Fibroblast of the conjunctiva (primary cell): Measurements from ENCODE around the gene PSEN1.

ENCODE experiments used
- DNase-seq: peaks from one replicate; pipeline ENCODE4 v3.0.0-alpha.2; 2010; ENCODE audit warnings: low read depth

Gene PSEN1

DNA sequence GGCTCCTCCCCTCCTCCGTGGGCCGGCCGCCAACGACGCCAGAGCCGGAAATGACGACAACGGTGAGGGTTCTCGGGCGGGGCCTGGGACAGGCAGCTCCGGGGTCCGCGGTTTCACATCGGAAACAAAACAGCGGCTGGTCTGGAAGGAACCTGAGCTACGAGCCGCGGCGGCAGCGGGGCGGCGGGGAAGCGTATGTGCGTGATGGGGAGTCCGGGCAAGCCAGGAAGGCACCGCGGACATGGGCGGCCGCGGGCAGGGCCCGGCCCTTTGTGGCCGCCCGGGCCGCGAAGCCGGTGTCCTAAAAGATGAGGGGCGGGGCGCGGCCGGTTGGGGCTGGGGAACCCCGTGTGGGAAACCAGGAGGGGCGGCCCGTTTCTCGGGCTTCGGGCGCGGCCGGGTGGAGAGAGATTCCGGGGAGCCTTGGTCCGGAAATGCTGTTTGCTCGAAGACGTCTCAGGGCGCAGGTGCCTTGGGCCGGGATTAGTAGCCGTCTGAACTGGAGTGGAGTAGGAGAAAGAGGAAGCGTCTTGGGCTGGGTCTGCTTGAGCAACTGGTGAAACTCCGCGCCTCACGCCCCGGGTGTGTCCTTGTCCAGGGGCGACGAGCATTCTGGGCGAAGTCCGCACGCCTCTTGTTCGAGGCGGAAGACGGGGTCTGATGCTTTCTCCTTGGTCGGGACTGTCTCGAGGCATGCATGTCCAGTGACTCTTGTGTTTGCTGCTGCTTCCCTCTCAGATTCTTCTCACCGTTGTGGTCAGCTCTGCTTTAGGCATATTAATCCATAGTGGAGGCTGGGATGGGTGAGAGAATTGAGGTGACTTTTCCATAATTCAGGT, at the start of gene PSEN1:
Gene PSEN1, plus strand, starts transcription at position 121 of the 839 bp plus-strand sequence. CDS start 11,513 bp downstream, outside the sequence.
- peak; percentile 76 for DNase-seq

DNA sequence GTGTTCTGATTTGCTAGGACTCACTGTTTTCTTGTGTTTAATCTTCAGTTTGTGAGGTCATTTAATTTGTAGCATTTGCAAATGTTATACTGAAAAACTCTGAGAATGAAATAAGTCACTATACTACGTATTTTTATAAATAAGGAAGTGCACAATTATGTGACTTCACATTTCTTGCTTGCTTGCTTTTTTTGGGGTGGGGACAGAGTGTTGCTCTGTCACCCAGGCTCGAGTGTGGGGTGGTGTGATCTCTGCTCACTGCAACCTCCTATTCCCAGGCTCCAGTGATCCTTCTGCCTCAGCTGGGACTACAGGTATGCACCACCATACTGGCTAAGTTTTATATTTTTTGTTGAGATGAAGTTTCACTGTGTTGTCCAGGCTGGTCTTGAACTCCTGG, 45.3 kb upstream of the PSEN1 start:
- DNase-seq = no peak

DNA sequence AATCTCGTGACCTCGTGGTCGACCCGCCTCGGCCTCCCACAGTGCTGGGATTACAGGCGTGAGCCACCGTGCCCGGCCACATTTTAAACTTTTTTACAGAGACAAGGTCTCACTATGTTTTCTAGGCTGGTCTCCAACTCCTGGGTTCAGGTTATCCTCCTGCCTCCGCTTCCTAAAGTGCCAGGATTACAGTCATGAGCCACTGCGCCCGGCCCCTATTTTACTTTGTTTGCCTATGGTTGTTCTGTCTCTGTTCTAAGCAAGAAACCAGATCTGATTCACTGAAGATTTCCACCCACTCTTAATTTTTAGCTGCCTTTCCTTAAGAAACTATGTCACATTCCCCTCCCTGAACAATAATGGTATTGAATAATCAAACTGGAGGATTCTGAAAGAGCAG, 38.9 kb upstream of the PSEN1 start:
- DNase-seq = no peak

DNA sequence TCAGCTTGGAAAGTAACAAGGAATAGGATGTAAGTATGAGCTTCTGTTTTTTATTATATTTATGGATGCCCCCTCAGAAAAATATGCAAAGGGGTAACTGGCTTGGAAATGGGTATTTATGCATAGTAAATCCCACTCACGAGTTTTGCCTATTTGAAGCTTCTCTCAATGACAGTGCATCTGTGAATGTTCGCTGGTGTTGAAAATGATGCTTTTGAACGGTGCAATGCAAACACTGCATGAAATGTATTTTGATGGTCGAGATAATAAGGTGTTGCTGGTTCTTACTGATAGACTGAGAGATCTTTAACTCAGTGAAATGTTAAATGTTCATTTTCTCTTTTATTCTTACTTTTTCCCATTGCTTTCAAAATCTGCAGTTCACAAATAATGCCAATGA, 36.0 kb upstream of the PSEN1 start:
- DNase-seq = no peak

DNA sequence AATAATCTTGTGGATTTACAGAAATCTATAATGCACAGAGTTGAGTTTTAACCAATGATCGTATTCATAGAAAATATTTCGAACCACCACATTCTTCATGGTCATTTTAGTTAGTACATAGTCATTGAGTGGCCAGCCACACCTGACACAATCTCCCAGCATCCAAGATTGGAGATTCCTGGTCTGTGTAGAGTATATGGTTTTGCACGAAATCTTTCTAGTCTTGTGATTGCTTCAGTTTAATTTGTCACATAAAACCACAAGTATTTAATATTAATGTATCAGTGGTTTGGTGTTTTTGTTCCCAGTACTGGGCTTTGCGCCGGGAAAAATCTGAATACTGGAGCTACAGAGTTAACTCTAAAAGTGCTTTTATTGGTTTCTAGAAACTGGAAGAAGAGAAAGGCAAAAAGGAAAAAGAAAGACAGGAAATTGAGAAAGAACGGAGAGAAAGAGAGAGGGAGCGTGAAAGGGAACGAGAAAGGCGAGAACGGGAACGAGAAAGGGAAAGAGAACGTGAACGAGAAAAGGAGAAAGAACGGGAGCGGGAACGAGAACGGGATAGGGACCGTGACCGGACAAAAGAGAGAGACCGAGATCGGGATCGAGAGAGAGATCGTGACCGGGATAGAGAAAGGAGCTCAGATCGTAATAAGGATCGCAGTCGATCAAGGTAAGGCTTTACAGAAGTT, 33.4 kb upstream of the PSEN1 start:
- no peak for DNase-seq

DNA sequence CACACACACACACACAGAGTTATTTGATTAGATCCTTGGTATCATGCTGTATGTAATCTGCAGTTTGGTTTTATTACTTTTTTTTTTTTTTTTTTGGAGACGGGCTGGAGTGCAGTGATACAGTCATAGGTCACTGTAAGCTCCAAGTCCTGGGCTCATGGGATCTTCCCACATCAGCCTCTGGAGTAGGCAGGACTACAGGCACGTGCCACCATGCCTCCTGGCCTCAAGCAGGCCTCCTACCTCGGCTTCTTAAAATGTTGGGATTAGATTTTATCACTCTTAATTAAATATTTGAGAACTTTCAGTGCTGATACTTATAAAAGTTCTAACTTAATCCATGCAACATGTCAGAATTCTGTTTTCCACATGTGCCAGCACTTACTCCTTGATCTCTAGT, 31.3 kb upstream of the PSEN1 start:
- no peak for DNase-seq

DNA sequence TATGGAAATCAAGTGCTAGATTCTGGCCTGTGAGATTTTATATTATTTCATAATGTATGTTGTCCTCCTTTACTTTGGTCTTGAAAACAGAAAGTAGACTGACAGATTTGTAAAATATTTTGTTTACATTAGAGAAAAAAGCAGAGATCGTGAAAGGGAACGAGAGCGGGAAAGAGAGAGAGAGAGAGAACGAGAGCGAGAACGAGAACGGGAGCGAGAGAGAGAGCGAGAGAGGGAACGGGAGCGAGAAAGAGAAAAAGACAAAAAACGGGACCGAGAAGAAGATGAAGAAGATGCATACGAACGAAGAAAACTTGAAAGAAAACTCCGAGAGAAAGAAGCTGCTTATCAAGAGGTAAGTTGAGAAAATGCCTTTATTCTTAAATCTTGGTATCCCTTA, 30.6 kb upstream of the PSEN1 start:
- DNase-seq = no peak

DNA sequence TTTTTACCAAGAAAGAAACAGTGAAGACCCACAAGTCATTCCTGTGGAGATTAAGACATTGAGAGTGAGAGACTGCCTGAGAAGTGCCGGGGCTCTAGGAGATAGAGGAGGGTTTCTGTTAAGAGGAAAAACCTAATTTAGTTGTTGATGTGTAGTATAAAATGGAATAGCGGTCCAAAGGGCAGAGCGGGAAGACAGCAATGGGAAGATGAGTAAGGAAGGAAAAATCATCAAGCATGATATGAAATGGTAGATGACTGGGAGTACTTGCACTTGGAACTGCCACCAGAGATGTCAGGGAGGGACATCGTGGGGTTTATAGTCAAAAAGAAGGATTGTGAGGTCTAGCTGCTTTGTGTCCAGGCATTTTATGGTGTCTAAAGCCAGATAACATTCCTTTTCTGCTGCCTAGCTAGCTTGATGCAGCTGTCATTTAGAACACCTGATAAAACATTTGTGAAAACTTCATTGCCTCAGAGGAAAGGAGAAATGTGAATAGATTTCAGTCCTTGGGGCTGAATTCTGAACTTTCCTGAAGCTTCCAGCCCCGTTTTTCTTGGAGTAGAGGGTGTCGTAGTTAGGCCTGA, 20.1 kb upstream of the PSEN1 start:
- no peak for DNase-seq

DNA sequence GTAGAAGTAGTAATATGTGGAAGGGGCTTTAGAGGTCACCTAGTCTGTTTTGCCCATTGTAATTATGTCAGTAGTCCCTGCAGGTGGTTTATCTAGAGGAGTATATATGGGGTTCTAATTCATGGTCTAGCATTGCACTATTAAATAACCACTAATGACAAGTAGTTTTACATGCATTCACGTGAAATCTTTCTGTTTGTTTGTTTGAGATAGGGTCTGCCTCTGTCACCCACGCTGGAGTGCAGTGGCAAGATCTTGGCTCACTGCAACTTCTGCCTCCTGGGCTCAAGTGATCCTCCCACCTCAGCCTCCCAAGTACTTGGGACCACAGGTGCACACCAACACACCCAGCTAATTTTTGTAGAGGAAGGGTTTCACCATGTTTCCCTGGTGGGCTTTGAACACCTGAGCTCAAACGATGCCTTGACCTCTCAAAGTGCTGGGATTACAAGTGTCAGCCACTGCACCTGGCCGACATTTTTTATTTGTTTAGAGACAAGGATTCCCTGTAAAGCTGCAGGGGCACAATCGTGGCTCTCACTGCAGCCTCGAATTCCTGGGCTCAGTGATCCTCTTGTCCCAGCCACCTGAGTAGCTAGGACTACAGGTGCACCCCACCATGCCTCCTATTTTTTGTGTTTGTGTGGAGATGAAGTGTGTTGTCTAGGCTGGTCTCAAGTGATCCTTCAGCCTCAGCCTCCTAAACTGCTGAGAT, 12.0 kb upstream of the PSEN1 start:
- DNase-seq = no peak

DNA sequence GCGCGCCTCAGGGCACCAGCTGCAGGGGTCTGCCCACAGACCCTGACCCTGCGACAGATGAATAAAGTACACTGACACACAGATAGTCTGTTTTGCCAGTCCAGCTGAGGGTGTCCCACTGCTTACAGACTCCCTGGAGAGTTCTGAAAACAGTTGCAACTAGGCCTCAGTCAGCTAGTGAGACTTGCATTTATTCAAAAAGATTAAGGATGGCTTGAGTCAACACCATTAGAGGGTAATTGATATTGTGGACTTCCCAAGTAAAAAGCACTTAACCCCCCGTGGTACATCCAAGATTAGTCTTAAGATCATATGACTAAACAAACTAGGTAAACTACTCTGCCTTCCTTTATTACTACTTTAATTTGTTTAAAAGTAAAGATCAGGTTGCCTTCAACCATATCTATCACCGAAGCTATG, 11.1 kb upstream of the PSEN1 start:
- no peak for DNase-seq

DNA sequence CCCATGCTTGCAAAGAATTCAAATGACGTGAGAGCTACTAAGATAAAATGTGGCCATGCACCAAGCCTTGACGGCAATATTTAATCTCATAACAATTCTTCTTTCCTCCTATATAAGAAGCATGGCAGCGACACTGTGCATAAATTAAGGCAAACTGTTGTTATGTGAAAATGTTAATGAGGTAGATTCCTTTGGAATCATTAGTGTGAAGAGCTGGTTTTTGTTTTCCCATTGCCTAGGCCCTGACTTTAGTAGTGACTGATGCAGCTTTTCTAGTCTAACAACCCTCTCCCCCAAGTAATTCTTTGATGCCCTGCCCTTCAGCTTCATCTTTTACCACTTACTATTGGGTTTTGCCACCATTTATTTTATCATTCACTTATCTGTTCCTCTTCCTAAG, 10.6 kb upstream of the PSEN1 start:
- DNase-seq = no peak

DNA sequence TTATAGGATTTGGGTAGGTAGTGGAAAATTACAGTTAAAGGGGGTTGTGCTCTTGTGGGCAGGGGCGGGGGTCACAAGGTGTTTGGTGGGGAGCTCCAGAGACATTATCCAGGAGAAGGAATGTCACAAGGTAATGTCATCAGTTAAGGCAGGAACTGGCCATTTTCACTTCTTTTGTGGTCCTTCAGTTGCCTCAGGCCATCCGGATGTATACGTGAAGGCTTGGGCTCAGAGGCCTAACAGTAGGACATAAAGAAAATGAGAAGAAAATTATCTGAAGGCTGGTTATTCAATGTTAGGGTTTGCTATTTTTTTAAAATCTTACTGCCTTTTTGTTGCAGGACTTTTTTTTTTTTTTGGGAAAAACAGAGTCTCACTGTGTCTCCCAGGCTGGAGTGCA, 2.5 kb upstream of the PSEN1 start:
- no peak for DNase-seq

DNA sequence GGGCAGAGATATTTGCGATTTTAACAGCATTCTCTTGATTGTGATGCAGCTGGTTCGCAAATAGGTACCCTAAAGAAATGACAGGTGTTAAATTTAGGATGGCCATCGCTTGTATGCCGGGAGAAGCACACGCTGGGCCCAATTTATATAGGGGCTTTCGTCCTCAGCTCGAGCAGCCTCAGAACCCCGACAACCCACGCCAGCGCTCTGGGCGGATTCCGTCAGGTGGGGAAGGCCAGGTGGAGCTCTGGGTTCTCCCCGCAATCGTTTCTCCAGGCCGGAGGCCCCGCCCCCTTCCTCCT, 271 bp upstream of the PSEN1 start:
- no peak for DNase-seq

DNA sequence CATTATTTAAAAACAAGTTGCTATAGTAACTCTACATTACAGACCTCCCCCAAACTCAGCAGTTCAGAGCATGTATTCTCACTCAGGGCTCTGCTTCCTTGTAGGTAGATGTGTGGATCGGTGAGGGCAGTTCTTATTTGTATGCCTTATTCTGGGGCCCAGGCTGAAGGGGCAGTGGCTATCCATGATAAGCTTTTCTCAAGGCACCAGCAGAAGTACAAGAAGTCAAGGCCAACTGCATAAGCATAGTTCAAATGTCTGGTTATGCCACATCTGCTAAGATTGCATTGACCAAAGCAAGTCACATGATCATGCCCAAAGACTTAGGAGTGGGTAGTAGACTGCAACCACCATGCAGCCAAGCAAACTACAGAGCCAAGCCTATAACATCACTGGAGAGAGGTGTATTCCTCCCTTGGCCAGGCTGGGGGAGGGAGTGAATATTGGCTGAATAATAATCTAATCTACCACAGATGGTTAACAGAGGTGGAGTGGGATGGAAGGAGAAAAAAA, 4.6 kb downstream of the PSEN1 start:
- no peak for DNase-seq

DNA sequence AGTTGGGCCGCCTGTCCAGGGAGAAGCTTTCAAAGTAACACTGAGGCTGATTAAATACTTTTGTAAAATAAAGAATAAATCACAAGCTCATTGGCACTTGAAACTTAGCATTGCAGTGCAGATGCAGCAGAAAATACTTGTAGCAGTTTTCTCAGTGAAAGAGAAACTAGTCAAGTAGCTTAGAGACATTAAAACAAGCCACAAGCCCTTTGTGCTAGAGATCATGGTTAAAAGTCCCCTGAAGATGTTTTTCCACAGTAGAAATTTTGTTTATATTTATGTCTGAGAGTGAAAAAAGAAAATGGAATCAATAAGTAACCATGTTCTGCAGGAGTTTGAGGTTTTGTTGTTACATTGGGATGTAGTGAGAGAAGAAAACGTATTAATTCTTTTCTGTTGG, 5.9 kb downstream of the PSEN1 start:
- DNase-seq = no peak

DNA sequence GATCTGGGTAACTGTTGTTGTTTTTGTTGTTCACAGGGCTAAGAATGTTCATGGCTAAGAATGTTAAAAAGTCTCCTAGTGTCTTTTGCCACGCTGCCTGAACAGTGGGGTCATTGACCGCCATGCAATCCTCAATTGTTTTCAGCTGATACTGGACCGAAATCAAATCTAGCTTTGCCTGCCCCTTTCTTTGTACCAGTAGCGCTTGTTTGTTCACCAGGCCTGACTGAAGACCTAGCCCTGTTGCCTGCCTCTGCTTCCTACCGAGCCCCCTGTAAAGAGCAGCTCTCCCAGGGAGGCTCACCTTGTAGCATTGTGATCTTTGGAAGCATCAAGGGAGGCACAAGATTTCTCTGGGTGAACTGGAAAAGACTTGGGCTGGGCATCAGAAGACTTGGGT, 6.7 kb downstream of the PSEN1 start:
- no peak for DNase-seq

DNA sequence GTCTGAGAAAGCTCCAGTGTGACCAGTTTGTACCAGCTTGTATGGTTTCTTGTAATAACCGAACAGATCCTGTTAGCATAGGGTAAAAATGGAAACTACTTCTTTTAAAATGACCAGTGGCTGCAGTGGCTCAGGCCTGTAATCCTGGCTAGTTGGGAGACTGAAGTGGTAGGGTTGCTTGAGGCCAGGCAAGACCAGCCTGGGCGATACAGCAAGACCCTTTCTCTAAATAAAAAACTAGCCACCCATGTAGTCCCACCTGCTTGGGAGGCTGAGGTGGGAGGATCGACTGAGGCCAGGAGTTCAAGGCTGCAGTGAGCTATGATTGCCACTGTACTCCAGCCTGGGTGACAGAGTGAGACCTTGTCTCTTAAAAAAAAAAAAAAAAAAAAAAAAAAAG, 7.3 kb downstream of the PSEN1 start:
- no peak for DNase-seq

DNA sequence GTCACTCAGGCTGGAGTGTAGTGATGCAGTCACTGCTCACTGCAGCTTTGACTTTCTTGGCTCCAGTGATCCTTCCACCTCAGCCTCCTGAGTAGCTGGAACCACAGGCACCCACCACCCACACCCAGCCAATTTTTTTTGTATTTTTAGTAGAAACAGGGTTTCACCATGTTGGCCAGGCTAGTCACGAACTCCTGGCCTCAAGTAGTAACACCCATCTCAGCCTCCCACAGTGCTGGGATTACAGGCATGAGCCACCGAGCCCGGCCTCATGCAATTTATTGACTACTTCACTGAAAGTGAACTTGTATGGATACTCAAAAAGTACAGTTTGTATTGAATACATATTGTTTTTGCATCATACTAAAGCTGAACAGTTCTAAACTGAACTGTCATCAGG, 9.1 kb downstream of the PSEN1 start:
- no peak for DNase-seq

DNA sequence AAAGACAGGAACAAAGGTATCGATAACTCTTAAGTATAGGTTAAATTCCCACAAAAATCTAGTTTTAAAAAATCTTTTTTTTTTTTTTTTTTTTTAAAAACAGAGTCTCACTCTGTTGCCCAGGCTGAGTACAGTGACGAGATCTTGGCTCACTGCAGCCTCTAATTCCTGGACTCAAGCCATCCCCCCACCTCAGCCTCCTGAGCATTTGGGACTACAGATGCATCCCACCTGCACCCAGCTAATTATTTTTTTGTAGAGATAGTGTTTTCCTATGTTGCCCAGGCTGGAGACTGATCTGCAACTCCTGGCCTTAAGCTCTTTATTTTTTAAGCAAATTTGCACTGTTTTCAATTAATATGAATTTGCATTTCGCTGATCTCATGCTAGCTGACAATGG, 9.8 kb downstream of the PSEN1 start:
- no peak for DNase-seq

DNA sequence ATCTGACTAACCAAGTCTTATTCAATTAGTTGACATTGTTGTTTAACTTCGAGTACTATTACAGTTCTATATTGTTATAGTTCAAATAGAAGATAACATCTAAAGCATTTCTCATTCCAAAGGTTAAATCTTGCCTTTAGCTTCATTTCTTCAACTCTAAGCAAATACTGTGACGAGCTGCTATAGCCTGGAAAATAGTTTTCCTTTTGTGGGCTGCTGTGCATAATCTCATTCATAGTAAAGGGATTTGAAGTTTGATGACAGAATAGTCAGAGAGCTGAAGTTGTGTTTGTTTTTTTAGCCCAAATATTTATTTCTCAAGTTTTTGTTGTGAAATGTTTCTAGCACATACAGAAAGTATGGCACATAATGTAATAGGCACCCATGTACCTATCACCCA, 13.4 kb downstream of the PSEN1 start:
- DNase-seq = no peak

DNA sequence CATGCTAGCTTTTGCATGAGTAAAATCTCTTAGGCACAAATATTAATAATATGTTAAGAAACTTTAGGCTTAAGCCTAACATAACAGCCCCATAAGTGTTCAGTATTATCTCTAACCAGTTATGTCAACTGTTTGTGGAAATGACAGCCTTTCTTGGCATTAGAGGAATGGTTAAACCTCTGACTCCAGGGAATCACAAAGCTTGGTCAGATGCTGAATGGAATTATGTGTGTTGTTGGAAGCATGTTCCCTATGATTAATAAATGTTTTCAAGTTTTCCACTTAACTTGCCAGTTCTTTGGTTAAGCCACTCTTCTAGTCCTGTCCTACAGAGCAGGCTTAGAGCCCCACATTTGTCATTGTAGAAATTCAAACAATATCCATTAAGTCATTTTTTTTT, 17.0 kb downstream of the PSEN1 start:
- no peak for DNase-seq

DNA sequence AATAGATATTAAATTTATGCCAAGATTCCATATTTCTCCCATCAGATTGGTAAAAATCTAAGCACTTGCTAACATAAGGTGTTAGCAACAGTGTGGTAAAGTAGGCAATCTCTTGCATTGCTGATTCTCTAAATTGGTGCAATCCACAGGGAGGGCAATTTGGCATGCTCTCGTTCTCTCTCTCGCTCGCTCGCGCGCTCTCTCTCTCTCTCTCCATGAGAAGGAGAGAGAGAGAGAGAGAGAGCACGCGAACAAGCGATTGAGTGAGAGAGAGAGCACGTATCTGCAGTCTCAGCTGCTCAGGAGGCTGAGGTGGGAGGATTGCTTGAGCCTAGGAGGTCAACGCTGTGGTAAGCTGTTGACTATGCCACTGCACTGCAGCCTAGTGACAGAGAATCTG, 25.9 kb downstream of the PSEN1 start:
- DNase-seq = no peak

DNA sequence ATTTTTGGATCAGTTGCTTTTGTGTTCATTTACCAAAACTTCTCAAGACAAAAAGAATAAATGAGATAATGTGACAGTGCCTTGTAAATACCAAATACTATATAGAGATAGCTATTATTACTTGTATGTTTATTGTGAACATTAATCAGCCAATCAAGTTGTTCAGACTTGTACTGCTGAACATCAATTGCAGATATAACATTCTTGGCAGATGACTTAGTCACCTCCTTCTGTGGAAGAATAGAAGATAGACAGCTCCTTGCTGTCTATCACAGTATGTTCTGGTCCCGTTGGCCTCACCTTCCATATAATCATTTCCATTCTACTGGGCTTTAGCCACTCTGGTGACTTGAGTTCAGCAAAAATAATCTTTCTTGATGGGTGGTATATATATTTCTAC, 30.1 kb downstream of the PSEN1 start:
- no peak for DNase-seq
